ENCODE data around the gene TENT4B.

The TENT4B gene

GRCh38 chr16:50144211-50144610 lies 8.9 kb upstream of the TENT4B start:
- TF ChIP-seq, protein P1, sequence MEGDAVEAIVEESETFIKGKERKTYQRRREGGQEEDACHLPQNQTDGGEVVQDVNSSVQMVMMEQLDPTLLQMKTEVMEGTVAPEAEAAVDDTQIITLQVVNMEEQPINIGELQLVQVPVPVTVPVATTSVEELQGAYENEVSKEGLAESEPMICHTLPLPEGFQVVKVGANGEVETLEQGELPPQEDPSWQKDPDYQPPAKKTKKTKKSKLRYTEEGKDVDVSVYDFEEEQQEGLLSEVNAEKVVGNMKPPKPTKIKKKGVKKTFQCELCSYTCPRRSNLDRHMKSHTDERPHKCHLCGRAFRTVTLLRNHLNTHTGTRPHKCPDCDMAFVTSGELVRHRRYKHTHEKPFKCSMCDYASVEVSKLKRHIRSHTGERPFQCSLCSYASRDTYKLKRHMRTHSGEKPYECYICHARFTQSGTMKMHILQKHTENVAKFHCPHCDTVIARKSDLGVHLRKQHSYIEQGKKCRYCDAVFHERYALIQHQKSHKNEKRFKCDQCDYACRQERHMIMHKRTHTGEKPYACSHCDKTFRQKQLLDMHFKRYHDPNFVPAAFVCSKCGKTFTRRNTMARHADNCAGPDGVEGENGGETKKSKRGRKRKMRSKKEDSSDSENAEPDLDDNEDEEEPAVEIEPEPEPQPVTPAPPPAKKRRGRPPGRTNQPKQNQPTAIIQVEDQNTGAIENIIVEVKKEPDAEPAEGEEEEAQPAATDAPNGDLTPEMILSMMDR (IDR thresholded peaks at IDR 0.05; ENCODE audit: low read depth, low read length) = no peak
- no peak for DNase-seq (ENCODE audit: extremely low read depth, low read depth)

DNA sequence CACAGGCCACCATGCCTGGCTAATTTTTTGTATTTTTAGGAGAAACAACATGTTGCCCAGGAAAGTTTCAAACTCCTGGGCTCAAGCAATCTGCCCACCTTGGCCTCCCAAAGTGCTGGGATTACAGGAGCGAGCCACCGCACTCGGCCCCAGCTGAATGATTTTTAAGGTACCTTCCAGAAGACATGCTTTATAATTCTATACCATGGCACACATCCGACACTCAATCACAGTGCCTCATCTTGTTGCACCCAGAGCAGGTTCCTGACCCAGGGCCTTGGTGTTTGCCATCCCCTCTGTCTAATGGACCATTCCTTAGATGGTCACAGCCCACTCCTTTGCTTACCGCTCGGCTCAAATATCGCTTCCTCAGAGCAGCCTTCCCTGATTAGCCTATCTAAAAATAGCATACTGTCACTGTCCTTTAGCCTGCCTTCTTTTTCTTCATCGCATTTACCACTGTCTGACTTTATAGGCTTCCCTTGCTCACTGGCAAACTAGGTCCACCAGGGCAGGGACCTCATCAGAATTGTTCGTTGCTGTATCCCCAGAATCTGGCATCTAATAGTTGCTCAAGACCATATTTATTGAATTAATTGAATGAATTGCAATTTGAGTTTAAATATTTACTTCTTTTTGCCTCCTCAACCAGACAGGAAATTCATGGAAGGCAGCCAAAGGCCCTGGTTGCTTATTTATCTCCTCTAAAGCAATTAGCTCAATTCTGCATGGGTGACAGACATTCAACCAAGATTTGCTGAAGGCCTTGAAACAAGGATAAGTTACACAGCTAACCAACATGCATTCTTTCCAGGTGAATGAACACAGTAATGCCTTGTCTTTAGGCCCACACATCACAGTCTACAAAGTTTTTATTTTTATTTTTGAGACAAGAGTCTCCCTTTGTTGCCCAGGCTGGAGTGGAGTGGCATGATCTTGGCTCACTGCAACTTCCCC lies 6.3 kb upstream of the TENT4B start:
- peak; percentile 57 for DNase-seq (ENCODE audit: extremely low read depth, low read depth)
- TF ChIP-seq, protein P1 (IDR thresholded peaks at IDR 0.05; ENCODE audit: low read depth, low read length) = no peak

GRCh38 chr16:50151322-50151721 lies 1.8 kb upstream of the TENT4B start:
- TF ChIP-seq, protein P1 (IDR thresholded peaks at IDR 0.05; ENCODE audit: low read depth, low read length) = no peak
- no peak for DNase-seq (ENCODE audit: extremely low read depth, low read depth)

- TF ChIP-seq, protein P1 (IDR thresholded peaks at IDR 0.05; ENCODE audit: low read depth, low read length) = no peak
Measured at GRCh38 chr16:50151756-50152155, 1.4 kb upstream of the TENT4B start.

GRCh38 chr16:50152351-50152806 lies 727 bp upstream of the TENT4B start:
- no peak for DNase-seq (ENCODE audit: extremely low read depth, low read depth)
- TF ChIP-seq, protein P1 (IDR thresholded peaks at IDR 0.05; ENCODE audit: low read depth, low read length) = no peak

More at GRCh38 chr16:50151756-50152155, 1.4 kb upstream of the TENT4B start:
- DNase-seq (ENCODE audit: extremely low read depth, low read depth) = no peak

GRCh38 chr16:50153596-50154419 lies 702 bp downstream of the TENT4B start:
- no peak for DNase-seq (ENCODE audit: extremely low read depth, low read depth)
- TF ChIP-seq, protein P1 (IDR thresholded peaks at IDR 0.05; ENCODE audit: low read depth, low read length) = no peak

All from AG09319 (cell line).